GM12891 (cell line): ENCODE data around the gene SLC13A5.

Experiments
- POLR2A ChIP-seq: IDR thresholded peaks from 2 replicates; pipeline ENCODE4 v1.6.1; 2011; ENCODE audit warnings: low read depth, low read length, control low read depth
- POLR2AphosphoS5 ChIP-seq: IDR thresholded peaks from 2 replicates; pipeline ENCODE4 v1.6.1; 2011; ENCODE audit warnings: low read depth, low read length, control low read depth
- SPI1 ChIP-seq: IDR thresholded peaks from 2 replicates; pipeline ENCODE4 v1.6.1; 2011; ENCODE audit warnings: low read depth, low read length, control low read depth
- TAF1 ChIP-seq: IDR thresholded peaks from 2 replicates; pipeline ENCODE4 v1.6.1; 2011; ENCODE audit warnings: low read depth, low read length, control low read depth

DNA sequence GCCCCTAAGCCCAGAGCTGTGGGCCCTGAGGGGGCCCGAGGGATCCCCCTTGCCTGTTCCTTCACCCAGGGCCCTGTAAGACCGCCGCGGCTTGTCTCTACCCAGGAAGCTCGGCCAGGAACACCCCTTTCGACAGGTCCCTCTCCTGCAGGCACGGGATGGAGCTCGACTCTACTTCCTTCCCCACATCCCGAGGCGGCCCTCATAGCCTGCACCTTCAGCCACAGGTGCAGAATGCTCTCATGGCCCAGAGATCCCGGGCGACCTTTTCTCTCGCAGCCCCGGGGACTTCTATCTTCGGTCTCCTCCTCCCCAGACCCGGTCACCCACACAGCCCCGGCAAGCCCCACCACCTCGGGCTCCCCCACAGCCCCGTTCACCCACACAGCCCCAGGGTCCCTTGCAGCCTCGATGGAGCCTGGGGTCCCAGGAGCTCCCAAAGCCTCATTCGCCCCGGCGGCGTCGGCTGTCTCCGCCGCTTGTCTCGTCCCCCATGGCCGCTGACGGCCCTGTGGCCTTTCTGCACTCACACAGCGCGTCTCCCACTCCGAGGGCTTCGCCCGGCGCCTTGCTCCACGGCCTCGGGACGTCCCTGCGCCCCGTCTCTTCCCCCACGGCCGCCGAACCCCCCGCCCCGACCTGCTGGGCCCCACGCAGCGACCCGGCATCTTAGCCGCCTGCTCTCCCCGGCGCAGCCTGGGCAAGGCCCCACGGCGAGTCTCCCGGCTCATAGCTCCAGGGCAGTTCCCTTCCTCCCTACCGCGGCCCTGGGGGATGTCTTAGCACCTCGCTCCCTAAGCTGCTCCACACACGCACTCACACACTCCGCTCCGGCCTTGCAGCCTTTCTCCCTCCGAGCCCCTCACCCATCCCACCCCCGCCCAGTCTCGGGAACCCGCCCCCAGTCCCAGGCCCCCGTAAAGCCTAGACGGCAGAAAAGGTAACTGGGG is 73.3 kb downstream of the SLC13A5 start:
- TF ChIP-seq POLR2AphosphoS5 (no peak), POLR2A (no peak), TAF1 (no peak), SPI1 (no peak)
